OCI-LY7 (cell line): ENCODE measurements around the gene GRK4.

ENCODE experiments used
- EZH2phosphoT487 ChIP-seq: fragments of 200-600 bp; sonication (generic); IDR thresholded peaks from 2 replicates; pipeline ENCODE4 v1.6.1; 2018; ENCODE audit warnings: low read depth, borderline replicate concordance, mild to moderate bottlenecking, mixed run types, antibody characterized with exemption, low read length, moderate library complexity, mixed read lengths
- TF ChIP-seq, protein P1 (sequence below): fragments of 200-600 bp; sonication (generic); conservative IDR thresholded peaks from 2 replicates; pipeline ENCODE4 v1.5.1; 2014; ENCODE audit warnings: mild to moderate bottlenecking, antibody characterized with exemption, low read length, moderate library complexity, mixed read lengths

DNA sequence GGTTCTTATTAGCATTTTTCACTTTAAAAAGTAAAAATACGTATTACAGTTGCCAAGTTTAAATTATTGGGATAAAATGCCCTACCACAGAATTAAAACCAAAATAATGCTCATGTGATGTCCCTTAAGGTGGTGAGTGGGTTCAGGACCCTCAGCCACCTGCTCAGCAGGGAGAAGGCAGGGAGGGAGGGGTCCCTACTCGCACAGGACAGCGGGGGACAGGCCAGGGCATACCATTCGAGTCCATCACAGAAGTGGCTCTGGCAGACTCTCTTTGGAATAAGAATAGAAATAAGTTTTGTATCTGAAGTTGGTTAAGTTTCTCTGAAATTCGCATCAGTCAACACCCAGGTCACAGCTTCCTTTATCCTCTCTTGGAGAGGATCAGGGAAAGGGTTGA lies 37.9 kb upstream of the GRK4 start:
- TF ChIP-seq, protein P1, sequence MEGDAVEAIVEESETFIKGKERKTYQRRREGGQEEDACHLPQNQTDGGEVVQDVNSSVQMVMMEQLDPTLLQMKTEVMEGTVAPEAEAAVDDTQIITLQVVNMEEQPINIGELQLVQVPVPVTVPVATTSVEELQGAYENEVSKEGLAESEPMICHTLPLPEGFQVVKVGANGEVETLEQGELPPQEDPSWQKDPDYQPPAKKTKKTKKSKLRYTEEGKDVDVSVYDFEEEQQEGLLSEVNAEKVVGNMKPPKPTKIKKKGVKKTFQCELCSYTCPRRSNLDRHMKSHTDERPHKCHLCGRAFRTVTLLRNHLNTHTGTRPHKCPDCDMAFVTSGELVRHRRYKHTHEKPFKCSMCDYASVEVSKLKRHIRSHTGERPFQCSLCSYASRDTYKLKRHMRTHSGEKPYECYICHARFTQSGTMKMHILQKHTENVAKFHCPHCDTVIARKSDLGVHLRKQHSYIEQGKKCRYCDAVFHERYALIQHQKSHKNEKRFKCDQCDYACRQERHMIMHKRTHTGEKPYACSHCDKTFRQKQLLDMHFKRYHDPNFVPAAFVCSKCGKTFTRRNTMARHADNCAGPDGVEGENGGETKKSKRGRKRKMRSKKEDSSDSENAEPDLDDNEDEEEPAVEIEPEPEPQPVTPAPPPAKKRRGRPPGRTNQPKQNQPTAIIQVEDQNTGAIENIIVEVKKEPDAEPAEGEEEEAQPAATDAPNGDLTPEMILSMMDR = no peak
- TF ChIP-seq EZH2phosphoT487 = no peak
